Stimulated activated memory B cell treated with anti-CD40 and anti-IgM and Interleukin-4, amounts not matched to agents 10 μg/mL and 1 μg/mL and 100 μg/mL, for 72 hours (primary cell): ENCODE measurements around the gene PCED1A.
"Not testable (repeated sequence)": the region's sequence is repeated elsewhere in the genome, so short reads cannot be mapped to it uniquely, and the experiment has no call there.

Source experiments
- ATAC-seq: fragments of 150-1000 bp; cut with Tn5 transposase; 2 replicates; pipeline ENCODE4 v1.10.0; 2021
- H3K27ac Mint-ChIP-seq: one replicate; pipeline ENCODE4 v1.8.0; 2022; ENCODE audit warnings: mild to moderate bottlenecking, mixed read lengths
- H3K27me3 Mint-ChIP-seq: one replicate; pipeline ENCODE4 v1.8.0; 2022; ENCODE audit warnings: mixed read lengths
- H3K36me3 Mint-ChIP-seq: one replicate; pipeline ENCODE4 v1.8.0; 2022; ENCODE audit warnings: mixed read lengths
- H3K4me1 Mint-ChIP-seq: one replicate; pipeline ENCODE4 v1.8.0; 2022; ENCODE audit warnings: mixed read lengths
- H3K4me3 Mint-ChIP-seq: one replicate; pipeline ENCODE4 v1.8.0; 2022; ENCODE audit warnings: mild to moderate bottlenecking, moderate library complexity, mixed read lengths
- H3K9me3 Mint-ChIP-seq: one replicate; pipeline ENCODE4 v1.8.0; 2022; ENCODE audit warnings: mixed read lengths

The PCED1A gene

GRCh38 chr20:2820896-2821869 lies 19.3 kb downstream of the PCED1A start:
- Mint-ChIP-seq H3K9me3 (no peaks in the 10 kb centered on the region), H3K27ac (no peak overlapping the region), H3K36me3 (no peaks in the 10 kb centered on the region), H3K27me3 (peaks cover 59% of the 10 kb centered on the region), H3K4me3 (no peak overlapping the region), H3K4me1 (peaks cover 8% of the 10 kb centered on the region)
- peak; percentile 34 for ATAC-seq

GRCh38 chr20:2820084-2820895 lies 20.2 kb downstream of the PCED1A start:
- Mint-ChIP-seq H3K4me3 (no peak overlapping the region), H3K27ac (no peak overlapping the region), H3K9me3 (no peaks in the 10 kb centered on the region), H3K27me3 (peaks cover 68% of the 10 kb centered on the region), H3K36me3 (no peaks in the 10 kb centered on the region), H3K4me1 (peaks cover 8% of the 10 kb centered on the region)
- no peak for ATAC-seq

GRCh38 chr20:2817891-2818595 lies 22.4 kb downstream of the PCED1A start:
- Mint-ChIP-seq H3K27me3 (peaks cover 89% of the 10 kb centered on the region), H3K4me1 (peaks cover 8% of the 10 kb centered on the region), H3K9me3 (no peaks in the 10 kb centered on the region), H3K36me3 (no peaks in the 10 kb centered on the region), H3K4me3 (no peak overlapping the region), H3K27ac (no peak overlapping the region)
- no peak for ATAC-seq

- Mint-ChIP-seq H3K36me3 (no peaks in the 10 kb centered on the region), H3K4me1 (peaks cover 8% of the 10 kb centered on the region), H3K4me3 (no peak overlapping the region), H3K27ac (no peak overlapping the region), H3K27me3 (peaks cover 96% of the 10 kb centered on the region), H3K9me3 (peaks cover 3% of the 10 kb centered on the region)
- no peak for ATAC-seq
These were observed 23.1 kb downstream of the PCED1A start for GRCh38 chr20:2817341-2817726.

GRCh38 chr20:2816583-2817340 lies 23.7 kb downstream of the PCED1A start:
- Mint-ChIP-seq H3K27ac (no peak overlapping the region), H3K4me3 (no peak overlapping the region)
- ATAC-seq = peak; percentile 25

GRCh38 chr20:2816030-2816582 lies 24.3 kb downstream of the PCED1A start, which contains the start of gene TMEM239:
Gene TMEM239, plus strand, starts transcription at chr20:2816364. Its CDS starts 191 bp downstream, at chr20:2816555.
- Mint-ChIP-seq H3K27ac (no peak within 1 kb of the TSS), H3K4me1 (peaks cover 8% of the 10 kb centered on the region), H3K4me3 (no peak within 1 kb of the TSS), H3K9me3 (peaks cover 7% of the 10 kb centered on the region), H3K27me3 (peaks cover 98% of the 10 kb centered on the region), H3K36me3 (no peaks in the 10 kb centered on the region)
- ATAC-seq = peak; percentile 4

More at GRCh38 chr20:2816583-2817340, 23.7 kb downstream of the PCED1A start:
- peaks cover 96% of the 10 kb centered on the region for H3K27me3 Mint-ChIP-seq
- peaks cover 8% of the 10 kb centered on the region for H3K4me1 Mint-ChIP-seq
- peaks cover 7% of the 10 kb centered on the region for H3K9me3 Mint-ChIP-seq
- no peaks in the 10 kb centered on the region for H3K36me3 Mint-ChIP-seq

- no peak overlapping the region for H3K27ac Mint-ChIP-seq
- H3K4me1 Mint-ChIP-seq = peaks cover 3% of the 10 kb centered on the region
- H3K36me3 Mint-ChIP-seq = no peaks in the 10 kb centered on the region
- peaks cover 7% of the 10 kb centered on the region for H3K9me3 Mint-ChIP-seq
- peaks cover 96% of the 10 kb centered on the region for H3K27me3 Mint-ChIP-seq
- no peak for ATAC-seq
- no peak overlapping the region for H3K4me3 Mint-ChIP-seq
These were observed 25.1 kb downstream of the PCED1A start for GRCh38 chr20:2815242-2815900.

- no peak within 1 kb of the TSS for H3K27ac Mint-ChIP-seq
- no peaks in the 10 kb centered on the region for H3K4me1 Mint-ChIP-seq
- no peak for ATAC-seq
- H3K36me3 Mint-ChIP-seq = no peaks in the 10 kb centered on the region
- H3K27me3 Mint-ChIP-seq = peaks cover 89% of the 10 kb centered on the region
- peaks cover 7% of the 10 kb centered on the region for H3K9me3 Mint-ChIP-seq
- no peak within 1 kb of the TSS for H3K4me3 Mint-ChIP-seq
These were observed 25.8 kb downstream of the PCED1A start, which contains the start of gene C20orf141 for GRCh38 chr20:2814587-2815051. Gene C20orf141, plus strand, starts transcription at chr20:2814987. Its CDS starts 198 bp downstream, at chr20:2815185.

- no peaks in the 10 kb centered on the region for H3K36me3 Mint-ChIP-seq
- peaks cover 7% of the 10 kb centered on the region for H3K9me3 Mint-ChIP-seq
- H3K4me1 Mint-ChIP-seq = no peaks in the 10 kb centered on the region
- H3K27ac Mint-ChIP-seq = no peak overlapping the region
- H3K27me3 Mint-ChIP-seq = peaks cover 88% of the 10 kb centered on the region
- no peak overlapping the region for H3K4me3 Mint-ChIP-seq
- no peak for ATAC-seq
These were observed 26.4 kb downstream of the PCED1A start for GRCh38 chr20:2814076-2814475.

- no peaks in the 10 kb centered on the region for H3K36me3 Mint-ChIP-seq
- no peaks in the 10 kb centered on the region for H3K4me1 Mint-ChIP-seq
- H3K9me3 Mint-ChIP-seq = peaks cover 7% of the 10 kb centered on the region
- no peak overlapping the region for H3K27ac Mint-ChIP-seq
- peaks cover 85% of the 10 kb centered on the region for H3K27me3 Mint-ChIP-seq
- H3K4me3 Mint-ChIP-seq = no peak overlapping the region
- no peak for ATAC-seq
These were observed 28.3 kb downstream of the PCED1A start for GRCh38 chr20:2812189-2812588.

- no peak overlapping the region for H3K27ac Mint-ChIP-seq
- peaks cover 83% of the 10 kb centered on the region for H3K27me3 Mint-ChIP-seq
- no peaks in the 10 kb centered on the region for H3K36me3 Mint-ChIP-seq
- H3K9me3 Mint-ChIP-seq = peaks cover 7% of the 10 kb centered on the region
- ATAC-seq = no peak
- no peak overlapping the region for H3K4me3 Mint-ChIP-seq
- no peaks in the 10 kb centered on the region for H3K4me1 Mint-ChIP-seq
These were observed 30.8 kb downstream of the PCED1A start for GRCh38 chr20:2809690-2810089.

GRCh38 chr20:2807929-2808328 lies 32.5 kb downstream of the PCED1A start:
- H3K4me3 Mint-ChIP-seq, H3K4me1 Mint-ChIP-seq, ATAC-seq, H3K9me3 Mint-ChIP-seq, H3K36me3 Mint-ChIP-seq, H3K27ac Mint-ChIP-seq: not testable (repeated sequence)
- peaks cover 74% of the 10 kb centered on the region for H3K27me3 Mint-ChIP-seq

- Mint-ChIP-seq H3K36me3 (no peaks in the 10 kb centered on the region), H3K27me3 (peaks cover 74% of the 10 kb centered on the region), H3K4me1 (no peaks in the 10 kb centered on the region), H3K4me3 (no peak overlapping the region), H3K27ac (no peak overlapping the region), H3K9me3 (peaks cover 1% of the 10 kb centered on the region)
- no peak for ATAC-seq
These were observed 33.4 kb downstream of the PCED1A start for GRCh38 chr20:2807019-2807418.

- no peaks in the 10 kb centered on the region for H3K9me3 Mint-ChIP-seq
- no peaks in the 10 kb centered on the region for H3K36me3 Mint-ChIP-seq
- peaks cover 71% of the 10 kb centered on the region for H3K27me3 Mint-ChIP-seq
- peaks cover 2% of the 10 kb centered on the region for H3K4me1 Mint-ChIP-seq
- no peak overlapping the region for H3K4me3 Mint-ChIP-seq
- no peak for ATAC-seq
- no peak overlapping the region for H3K27ac Mint-ChIP-seq
These were observed 34.1 kb downstream of the PCED1A start for GRCh38 chr20:2806351-2806701.
